ENCODE data around the gene TXNDC11.

TXNDC11 gene

DNA sequence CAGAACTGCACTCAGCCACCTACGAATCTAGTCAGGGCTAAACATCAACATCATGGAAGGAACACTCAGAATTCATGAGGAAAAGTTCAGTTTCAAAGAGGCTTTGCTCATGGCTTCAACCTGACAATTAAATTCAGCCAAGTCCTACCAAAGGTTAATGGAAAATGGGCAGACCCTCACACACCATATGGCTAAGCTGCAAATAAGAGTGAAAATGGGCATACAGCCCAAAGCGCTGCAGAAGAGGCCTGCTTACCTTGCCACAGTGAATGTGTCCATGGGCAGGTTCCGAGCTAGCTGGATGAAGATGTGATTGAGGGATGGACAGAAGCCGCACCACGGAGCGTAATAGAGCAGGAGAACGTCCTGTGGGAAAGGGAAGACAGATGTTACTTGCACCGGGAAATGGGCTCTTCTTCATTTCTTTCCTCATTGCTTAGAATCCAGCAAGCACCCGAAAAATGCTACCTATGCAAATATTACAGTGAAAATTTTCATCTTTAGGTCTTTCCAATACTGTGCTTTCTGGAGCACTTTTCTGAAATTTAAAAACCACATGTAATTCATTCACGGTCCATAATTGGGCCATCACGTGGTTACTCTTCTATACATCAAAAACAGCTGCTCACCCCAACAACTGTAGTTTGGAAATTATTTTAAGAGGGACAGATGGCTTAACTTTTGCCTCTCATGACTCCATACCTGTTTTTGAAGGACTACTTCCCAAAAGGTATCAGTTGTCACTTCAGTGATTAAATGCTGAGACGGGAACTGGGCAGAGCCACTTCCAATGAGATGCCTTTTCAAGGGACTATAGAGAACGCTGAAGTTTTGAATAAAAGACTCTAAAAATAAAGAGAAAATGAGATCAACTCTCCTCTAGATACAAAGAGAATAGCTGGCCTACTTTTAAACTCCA, 54.8 kb downstream of the TXNDC11 start:
- no peak for DNase-seq

- no peak for DNase-seq
These were observed 55.8 kb downstream of the TXNDC11 start for GRCh38 chr16:11686713-11687380.

DNA sequence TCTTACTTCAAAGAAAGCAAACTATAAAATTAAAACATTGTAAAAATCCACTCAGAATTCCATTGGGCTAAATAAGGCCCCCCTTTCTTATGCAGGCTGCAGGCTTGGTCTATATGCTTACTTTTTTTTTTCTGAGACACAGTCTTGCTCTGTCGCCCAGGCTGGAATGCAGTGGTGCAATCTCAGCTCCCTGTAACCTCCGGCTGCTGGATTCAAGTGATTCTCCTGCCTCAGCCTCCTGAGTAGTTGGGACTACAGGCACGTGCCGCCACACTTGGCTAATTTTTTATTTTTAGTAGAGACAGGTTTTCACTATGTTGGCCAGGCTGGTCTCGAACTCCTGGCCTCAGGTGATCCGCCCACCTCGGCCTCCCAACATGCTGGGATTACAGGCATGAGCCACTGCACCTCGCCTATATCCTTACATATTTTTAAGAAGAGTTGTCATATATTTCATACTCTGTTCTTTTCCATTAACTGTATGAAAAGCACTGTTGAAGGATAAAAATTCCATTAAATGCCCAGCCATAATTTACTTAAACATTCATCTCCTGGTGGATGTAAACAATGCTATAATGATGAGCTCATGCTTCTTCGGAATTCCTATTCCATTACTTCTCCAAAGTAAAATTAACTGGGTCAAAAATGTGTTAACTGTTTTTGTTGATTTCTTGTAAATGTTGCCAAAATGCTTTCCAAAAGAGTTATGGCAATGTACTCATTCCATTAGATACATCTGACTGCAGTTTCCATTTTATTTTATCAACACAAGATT, 56.6 kb downstream of the TXNDC11 start:
- DNase-seq: no peak

GRCh38 chr16:11684231-11685025, 58.2 kb downstream of the TXNDC11 start:
- DNase-seq: no peak

GRCh38 chr16:11683145-11683544, 59.5 kb downstream of the TXNDC11 start:
- no peak for DNase-seq

GRCh38 chr16:11682655-11683096, 60.0 kb downstream of the TXNDC11 start:
- peak; percentile 59 to 65 for DNase-seq

- DNase-seq: peak in 1 of 2 donors; percentile 22
These were observed 60.5 kb downstream of the TXNDC11 start for GRCh38 chr16:11681976-11682654.

DNA sequence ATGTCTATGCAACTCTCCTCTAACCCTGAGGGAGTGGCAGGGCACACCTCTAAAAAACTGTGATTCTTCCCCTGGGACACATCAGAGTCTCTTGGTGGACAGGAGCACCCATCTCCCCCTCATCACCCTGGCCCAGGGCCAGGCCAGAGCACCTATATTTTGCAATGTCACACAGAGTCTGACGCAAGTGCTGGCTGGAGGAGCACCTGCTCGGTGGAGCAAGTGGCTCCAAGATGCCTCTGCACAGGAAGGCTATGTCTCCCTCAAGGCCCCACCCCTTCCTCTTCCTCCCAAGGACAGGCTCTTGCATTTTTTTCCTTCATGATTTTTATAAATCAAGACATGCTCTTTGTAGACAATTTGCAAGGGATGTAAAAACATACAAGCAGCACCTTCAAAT, 61.1 kb downstream of the TXNDC11 start:
- DNase-seq: peak in 1 of 2 donors; percentile 25

DNA sequence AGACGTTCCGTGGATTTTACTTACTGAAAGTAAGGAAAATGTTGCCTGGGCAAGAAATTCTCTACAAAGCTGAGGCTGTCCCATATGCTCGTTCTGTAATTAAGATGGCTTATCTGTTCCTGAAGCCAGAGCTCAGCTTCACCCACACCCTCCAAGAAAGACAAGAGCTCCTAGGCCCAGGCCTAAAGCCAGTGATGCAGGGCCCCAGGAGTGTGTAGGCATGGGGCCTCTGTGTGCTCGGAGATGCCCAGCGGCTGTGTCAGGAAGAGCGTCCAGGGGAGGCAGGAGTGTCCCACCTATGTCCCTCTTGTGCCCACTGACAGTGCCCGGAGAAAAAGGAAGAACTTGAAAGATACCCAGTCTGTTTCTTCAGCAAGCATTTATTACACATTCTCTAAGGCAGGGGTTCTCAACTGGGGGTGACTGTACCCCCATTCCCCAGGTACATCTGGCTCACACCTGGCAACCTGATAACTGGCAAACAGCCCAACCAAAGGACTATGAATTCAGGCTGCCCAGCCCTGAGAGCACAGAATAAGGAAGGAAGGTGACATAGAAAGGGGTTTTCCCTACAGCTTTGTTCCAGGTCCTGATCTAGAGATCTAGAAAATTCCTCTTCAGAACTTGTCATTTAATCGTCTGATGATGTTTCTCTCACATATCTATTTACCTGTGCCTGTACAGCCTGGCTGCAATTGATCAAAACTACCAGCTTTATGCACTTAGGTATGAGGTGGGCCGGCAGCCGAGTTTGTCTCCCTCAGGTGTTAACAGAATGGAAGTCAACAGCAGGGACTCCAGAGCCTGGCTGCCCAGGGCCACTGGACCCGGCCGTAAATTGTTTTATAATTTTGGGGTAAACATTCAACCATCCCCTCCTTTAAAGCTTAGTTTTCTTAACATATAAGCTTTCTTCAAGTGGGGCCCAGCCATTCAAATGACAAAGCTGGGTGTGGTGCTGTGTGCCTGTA, 62.4 kb downstream of the TXNDC11 start:
- no peak for DNase-seq

DNA sequence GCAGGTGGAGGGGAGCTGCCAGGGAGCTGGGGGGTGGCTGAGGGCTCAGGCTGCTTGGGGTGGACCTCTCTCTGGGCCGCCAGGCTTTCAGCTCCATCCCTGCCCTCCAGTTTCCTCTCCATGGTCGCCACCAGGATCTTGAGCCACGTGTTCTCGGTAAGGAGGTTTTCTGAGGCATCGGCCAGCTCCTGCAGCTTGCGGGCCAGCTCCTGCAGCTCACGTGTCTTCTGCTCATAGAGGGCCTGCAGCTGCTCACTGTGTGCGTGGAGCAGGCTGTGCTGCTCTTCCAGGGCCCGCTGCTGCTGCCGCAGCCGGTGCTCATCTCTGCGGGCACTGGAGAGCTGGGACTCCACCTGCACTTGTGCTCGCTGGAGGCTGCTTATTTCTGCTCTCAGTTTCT, 63.4 kb downstream of the TXNDC11 start:
- no peak for DNase-seq

DNA sequence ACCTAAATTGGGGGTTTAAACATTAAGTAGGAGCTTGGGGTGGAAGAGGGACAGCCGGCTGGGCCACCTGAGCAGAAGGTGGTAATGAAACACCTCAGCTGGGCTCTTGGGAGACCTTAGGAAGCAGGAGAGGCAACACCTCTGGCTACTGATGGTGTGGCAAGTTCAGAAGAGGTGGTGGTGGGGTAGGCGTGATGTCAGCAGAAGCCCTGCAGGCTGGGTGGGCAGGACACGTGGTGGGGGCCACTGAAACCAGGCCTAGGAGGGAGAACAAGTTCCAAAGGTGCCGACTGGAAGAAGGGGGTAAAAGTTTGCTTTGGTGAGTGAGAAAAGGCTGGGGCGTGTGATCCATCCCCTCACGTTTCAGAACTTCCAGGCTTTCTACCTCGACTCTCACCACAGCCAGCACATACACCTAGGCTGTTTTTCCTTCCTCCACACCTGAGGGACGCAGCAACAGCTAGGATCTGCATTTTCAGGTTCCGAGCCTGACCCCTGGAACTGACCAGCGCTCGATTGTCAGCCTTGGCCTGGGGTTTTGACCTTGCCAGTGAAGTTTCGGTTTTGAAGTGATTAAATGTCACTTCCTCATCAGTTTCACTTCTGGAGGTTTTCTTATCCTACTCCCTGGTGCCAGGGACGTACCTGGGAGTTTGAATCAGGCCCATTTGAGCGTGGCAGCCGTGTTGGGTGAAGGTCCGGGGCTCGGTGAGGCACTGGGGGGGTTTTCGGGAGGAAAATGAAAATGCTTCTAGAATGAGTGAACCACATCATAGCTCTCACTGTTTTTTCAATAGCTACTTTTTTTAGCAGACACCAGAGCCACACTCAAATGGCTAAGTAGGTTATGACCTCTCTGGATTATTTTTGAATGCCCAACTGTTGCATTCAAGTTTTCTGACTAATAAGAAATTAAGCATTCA, 64.4 kb downstream of the TXNDC11 start:
- peak in 1 of 2 donors; percentile 27 for DNase-seq

GRCh38 chr16:11677451-11677951, 65.2 kb downstream of the TXNDC11 start:
- no peak for DNase-seq

- DNase-seq: no peak
These were observed 65.9 kb downstream of the TXNDC11 start for GRCh38 chr16:11676799-11677198.

DNA sequence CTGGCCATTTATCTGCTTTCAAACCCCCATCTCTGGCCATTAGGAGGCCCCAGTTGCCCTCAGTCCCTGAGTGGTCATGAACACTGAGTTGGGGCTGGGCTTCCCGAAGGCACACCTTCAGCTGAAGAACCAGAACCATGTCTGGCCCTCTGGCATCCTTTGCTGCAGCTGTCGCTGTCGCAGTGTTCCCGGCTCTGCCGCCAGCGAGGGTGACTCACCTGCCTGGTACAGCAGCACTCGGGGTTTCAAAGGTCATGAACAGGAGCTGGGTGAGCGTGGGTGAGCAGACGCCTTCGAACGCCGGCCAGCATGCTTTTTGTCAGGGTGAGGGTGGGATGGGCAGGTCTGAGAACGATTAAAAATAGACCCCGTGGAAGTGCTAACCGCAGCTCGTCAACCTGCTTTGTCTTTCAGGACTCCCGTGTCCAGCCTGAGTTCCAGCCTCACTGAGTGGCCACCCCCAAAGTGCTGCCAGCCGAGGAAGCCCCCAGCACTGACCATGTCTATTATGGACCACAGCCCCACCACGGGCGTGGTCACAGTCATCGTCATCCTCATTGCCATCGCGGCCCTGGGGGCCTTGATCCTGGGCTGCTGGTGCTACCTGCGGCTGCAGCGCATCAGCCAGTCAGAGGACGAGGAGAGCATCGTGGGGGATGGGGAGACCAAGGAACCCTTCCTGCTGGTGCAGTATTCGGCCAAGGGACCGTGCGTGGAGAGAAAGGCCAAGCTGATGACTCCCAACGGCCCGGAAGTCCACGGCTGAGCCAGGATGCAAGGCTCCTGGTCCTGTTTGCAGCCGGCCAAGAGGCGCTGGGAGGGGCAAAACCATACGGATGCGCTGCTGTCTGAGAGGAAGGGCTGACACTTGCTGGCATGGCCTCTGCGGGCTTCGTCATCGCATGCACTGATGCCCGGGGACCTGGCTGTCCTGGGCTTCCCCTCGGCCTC, 66.8 kb downstream of the TXNDC11 start:
- no peak for DNase-seq

DNA sequence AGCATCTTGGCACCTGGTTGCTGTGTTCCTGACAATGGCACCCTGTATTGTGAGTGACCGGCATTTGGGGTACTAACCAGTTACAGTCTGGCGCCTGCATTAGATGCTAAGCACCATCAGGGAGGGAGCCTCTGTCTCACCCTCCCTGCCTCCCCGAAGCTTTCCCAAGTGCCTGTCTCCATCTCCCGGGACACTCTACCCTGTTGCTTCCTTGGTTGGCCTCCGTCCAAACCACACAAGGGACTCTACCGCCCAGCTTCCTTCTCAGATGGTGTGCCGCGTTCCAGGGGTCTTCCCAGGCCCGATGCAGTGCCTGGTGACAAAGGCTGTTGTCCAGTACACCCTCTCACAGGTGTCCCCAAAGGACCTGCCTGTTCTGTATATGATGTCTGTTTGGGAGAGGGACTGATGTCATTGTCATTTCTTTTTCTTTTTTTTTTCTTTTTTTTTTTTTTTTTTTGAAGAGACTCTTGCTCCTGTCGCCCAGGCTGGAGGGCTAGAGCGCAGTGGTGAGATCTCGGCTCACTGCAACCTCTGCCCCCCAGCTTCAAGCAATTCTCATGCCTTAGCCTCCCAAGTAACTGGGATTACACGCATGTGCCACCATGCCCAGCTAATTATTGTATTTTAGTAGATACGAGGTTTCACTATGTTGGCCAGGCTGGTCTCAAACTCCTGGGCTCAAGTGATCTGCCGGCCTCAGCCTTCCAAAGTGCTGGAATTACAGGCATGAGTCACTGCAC, 67.7 kb downstream of the TXNDC11 start:
- no peak for DNase-seq

DNA sequence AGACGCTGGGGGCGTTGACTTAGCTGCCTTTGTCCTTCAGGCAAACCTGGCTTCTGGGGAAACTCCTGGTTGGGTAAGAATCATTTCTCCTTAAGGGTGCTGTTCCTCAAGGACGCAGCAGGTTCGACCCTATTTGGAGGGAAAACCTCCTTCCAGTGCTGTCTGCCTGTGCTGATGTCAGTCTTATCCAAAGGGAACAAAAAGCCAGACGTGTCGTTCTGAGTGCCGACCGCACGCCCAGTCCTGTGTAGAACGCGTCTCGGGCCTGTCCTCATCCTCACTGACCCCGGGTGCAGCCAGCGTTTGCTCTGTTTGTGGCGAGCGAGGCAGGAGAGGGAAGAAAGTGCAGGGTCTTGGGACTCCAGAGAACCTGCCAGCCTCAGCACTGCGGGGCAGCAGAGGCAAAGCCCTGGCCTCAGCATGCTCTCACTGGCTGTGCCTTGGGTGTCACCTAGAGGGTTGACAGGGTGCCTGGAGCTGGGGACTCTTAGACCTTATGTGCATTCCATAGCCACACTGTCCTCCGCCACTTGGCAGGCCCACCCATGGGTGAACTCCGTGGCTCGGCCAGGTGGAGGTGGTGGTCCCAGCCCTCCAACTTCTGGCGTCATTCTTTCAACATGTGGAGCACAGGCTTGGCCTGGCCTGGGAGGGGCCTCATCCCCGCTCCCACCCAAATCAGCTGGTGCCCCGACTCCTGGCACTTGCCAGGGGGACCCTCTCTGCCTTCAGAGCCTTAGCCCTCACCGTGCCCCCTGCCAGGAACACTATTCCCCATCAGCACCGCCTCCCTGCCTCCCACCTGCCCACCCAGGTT, 68.4 kb downstream of the TXNDC11 start:
- no peak for DNase-seq
